Left lung (tissue), 10 donors: ENCODE measurements around the gene GPR78. TPM values are rescaled to one million over a fixed set of nuclear protein-coding genes. Genes with fewer than 3 reads are reported as not detected.

Source experiments
- ATAC-seq: fragments of 200-7000 bp; cut with Tn5 transposase; one replicate; pipeline ENCODE4 v1.9.1; 2020; ENCODE audit warnings: moderate library complexity
- DNase-seq, 4 donors: peaks; one replicate each; pipeline ENCODE4 v3.0.0-alpha.2; 2013 to 2020
- H3K27ac ChIP-seq, 2 donors: fragments of 200-600 bp; sonication (generic) in 1 of 2; one replicate each; pipeline versions ENCODE4 v1.5.0 to v1.8.0; 2020 to 2021
- H3K27me3 ChIP-seq, 2 donors: fragments of 200-600 bp; sonication (generic) in 1 of 2; one replicate each; pipeline versions ENCODE4 v1.5.0 to v1.8.0; 2020 to 2021
- H3K36me3 ChIP-seq, 2 donors: fragments of 200-600 bp; sonication (generic) in 1 of 2; one replicate each; pipeline versions ENCODE4 v1.5.0 to v1.8.0; 2020 to 2021
- H3K4me1 ChIP-seq, 2 donors: fragments of 200-600 bp; one replicate each; pipeline ENCODE4 v1.8.0; 2021
- H3K4me3 ChIP-seq, 2 donors: fragments of 200-600 bp; sonication (generic) in 1 of 2; one replicate each; pipeline versions ENCODE4 v1.5.0 to v1.8.0; 2020 to 2021; ENCODE audit warnings: mild to moderate bottlenecking in 1 of 2
- H3K9me3 ChIP-seq, 2 donors: fragments of 200-600 bp; sonication (generic) in 1 of 2; one replicate each; pipeline versions ENCODE4 v1.5.0 to v1.8.0; 2020 to 2021
- intact Hi-C, 2 donors: fragments of 100-400 bp; cut with DNase I; formaldehyde crosslinking; loops; one replicate each; pipeline versions ENCODE4 v1.11.2 to v1.14.2; 2022
- polyA plus RNA-seq, 6 donors: library from polyadenylated mRNA; unstranded; fragments of 120-200 nt; gene quantifications; one replicate each; pipeline ENCODE4 v1.2.1, GENCODE V29; 2013; ENCODE audit not compliant: insufficient read length in 6 of 6
- total RNA-seq, 2 donors: library from RNA; stranded (reverse); fragmentation: NEBNext Ultra II Directional; extraction: Animal tissue kit (Norgen Biotek cat#: 25700); gene quantifications; one replicate each; pipeline ENCODE4 v1.2.1, GENCODE V29; 2021
- TF ChIP-seq, protein P1 (sequence below), 2 donors: fragments of 200-600 bp; sonication (generic) in 1 of 2; IDR thresholded peaks; one replicate each; pipeline versions ENCODE4 v1.5.0 to v1.8.0; 2021; ENCODE audit warnings: antibody characterized with exemption in 2 of 2
- donor health status: DM: no; HTN: yes; CAD: no.
- donor health status: DM: no; HTN: no; CAD: no.

Gene GPR78
- total and polyA plus RNA-seq, 8 donors = 0.07 to 0.67 (median 0.11) TPM

DNA sequence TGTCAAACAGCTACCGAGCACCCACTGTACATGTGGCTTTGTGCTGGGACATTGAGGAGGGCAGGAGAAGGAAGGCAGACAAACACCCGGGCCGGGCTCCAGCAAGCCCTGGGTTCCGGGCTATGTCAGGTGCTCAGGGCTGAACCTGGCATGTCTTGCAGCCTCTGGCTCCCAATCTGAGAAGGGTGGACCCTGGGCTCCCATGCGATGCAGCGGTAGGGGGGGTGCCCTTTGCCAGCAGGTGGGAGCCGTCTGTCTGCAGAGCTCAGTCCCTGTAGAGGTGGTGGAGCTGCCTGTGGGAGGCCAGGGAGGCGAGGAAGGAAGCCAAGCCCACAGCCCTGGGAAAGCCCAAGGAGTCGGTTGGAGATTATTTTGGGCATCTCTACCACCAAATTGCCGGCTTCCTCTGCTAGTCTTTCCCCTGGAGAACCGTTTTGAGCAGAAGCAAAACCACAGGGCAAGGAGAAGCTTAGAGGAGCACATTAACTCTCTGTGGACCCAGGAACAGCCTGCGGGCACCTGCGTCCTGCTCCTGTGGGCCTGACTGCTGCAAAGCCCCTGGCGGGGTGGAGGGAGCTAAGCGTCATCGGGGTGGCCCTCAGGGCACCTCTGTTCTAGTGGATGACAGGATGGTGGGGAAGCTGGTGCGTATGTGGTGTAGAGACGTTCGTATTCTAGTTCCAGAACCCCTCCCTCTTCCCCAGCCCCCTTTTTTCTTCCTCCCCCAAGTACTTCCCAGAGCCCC, 22.7 kb downstream of the GPR78 start:
- intact Hi-C loops = no loop called here
- Histone ChIP-seq H3K4me1 (no peaks in the 10 kb centered on the region), H3K27ac (no peak overlapping the region), H3K36me3 (no peaks in the 10 kb centered on the region), H3K4me3 (no peak overlapping the region), H3K27me3 (peaks cover 0 to 33% of the 10 kb centered on the region in 2 donors), H3K9me3 (no peaks in the 10 kb centered on the region)
- DNase-seq (peak in 1 of 4 donors; percentile 47), ATAC-seq (no peak)
- TF ChIP-seq, protein P1, sequence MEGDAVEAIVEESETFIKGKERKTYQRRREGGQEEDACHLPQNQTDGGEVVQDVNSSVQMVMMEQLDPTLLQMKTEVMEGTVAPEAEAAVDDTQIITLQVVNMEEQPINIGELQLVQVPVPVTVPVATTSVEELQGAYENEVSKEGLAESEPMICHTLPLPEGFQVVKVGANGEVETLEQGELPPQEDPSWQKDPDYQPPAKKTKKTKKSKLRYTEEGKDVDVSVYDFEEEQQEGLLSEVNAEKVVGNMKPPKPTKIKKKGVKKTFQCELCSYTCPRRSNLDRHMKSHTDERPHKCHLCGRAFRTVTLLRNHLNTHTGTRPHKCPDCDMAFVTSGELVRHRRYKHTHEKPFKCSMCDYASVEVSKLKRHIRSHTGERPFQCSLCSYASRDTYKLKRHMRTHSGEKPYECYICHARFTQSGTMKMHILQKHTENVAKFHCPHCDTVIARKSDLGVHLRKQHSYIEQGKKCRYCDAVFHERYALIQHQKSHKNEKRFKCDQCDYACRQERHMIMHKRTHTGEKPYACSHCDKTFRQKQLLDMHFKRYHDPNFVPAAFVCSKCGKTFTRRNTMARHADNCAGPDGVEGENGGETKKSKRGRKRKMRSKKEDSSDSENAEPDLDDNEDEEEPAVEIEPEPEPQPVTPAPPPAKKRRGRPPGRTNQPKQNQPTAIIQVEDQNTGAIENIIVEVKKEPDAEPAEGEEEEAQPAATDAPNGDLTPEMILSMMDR (IDR thresholded peaks at IDR 0.05) = no peak

DNA sequence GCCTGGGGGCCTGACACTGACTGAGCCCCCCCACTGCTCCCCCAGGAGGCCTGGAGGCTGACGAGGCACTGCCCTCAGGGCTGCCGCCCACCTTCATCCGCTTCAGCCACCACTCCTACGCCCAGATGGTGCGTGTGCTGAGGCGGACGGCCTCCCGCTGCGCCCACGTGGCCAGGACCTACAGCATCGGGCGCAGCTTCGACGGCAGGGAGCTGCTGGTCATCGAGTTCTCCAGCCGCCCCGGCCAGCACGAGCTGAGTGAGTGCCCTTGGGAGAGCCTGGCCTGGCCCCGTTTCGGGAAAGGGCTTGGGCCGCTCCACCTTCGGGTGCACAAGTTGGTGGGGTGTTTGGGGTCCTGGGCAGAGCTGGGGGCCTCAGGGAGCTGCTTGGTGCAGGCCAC, 23.7 kb downstream of the GPR78 start:
- intact Hi-C loops = no loop called here
- DNase-seq = peak in 1 of 4 donors; percentile 79

DNA sequence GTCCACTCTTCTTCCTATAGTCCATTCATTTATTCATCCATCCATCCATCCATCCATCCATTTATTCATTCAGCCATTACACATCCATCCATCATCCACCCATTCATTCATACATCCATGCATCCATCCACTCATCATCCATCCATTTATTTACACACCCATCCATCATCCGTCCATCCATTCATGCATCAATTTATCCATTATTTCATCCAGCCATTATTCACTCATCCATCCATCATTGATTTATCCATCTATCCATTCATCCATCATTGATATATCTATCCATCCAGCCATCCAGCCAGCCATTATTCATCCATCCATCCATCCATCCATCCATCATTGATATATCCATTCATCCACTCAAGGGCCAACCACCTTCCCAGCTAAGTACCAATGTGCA, 25.1 kb downstream of the GPR78 start:
- no peak for ATAC-seq

More for the DNA sequence above, 23.7 kb downstream of the GPR78 start:
- ATAC-seq = no peak
- Histone ChIP-seq H3K4me1 (no peaks in the 10 kb centered on the region), H3K9me3 (no peaks in the 10 kb centered on the region), H3K27ac (no peak overlapping the region), H3K36me3 (no peaks in the 10 kb centered on the region), H3K27me3 (peaks cover 0 to 41% of the 10 kb centered on the region in 2 donors), H3K4me3 (no peak overlapping the region)
- TF ChIP-seq, protein P1 (IDR thresholded peaks at IDR 0.05) = no peak

DNA sequence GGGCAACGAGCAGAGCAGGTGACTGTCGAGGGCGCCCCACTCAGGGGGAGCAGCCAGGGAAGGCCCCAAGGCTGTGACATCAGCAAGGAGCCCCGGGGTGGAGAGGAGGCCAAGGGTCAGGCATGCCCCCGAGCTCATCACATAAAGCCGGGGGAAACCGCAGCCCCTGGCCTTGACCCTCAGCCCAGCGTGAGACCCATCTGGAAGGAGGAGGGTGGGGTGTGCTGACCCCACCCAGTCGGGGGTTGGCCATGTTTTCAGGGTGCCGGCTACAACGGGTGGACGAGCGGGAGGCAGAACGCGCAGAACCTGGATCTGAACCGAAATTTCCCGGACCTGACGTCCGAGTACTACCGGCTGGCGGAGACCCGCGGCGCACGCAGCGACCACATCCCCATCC, 26.3 kb downstream of the GPR78 start:
- Histone ChIP-seq H3K27me3 (peaks cover 0 to 41% of the 10 kb centered on the region in 2 donors), H3K4me3 (no peak overlapping the region), H3K27ac (no peak overlapping the region), H3K36me3 (no peaks in the 10 kb centered on the region), H3K9me3 (no peaks in the 10 kb centered on the region), H3K4me1 (no peaks in the 10 kb centered on the region)
- DNase-seq (peak in 1 of 4 donors; percentile 73), ATAC-seq (no peak)
- intact Hi-C loops = no loop called here
- TF ChIP-seq, protein P1 (IDR thresholded peaks at IDR 0.05) = no peak

More for the DNA sequence above, 25.1 kb downstream of the GPR78 start:
- Histone ChIP-seq H3K36me3 (no peaks in the 10 kb centered on the region), H3K4me1 (no peaks in the 10 kb centered on the region), H3K9me3 (no peaks in the 10 kb centered on the region), H3K27me3 (peaks cover 0 to 41% of the 10 kb centered on the region in 2 donors), H3K27ac (no peak overlapping the region), H3K4me3 (no peak overlapping the region)
- DNase-seq = peak in 1 of 4 donors; percentile 4
- intact Hi-C loops = no loop called here
- TF ChIP-seq, protein P1 (IDR thresholded peaks at IDR 0.05) = no peak

DNA sequence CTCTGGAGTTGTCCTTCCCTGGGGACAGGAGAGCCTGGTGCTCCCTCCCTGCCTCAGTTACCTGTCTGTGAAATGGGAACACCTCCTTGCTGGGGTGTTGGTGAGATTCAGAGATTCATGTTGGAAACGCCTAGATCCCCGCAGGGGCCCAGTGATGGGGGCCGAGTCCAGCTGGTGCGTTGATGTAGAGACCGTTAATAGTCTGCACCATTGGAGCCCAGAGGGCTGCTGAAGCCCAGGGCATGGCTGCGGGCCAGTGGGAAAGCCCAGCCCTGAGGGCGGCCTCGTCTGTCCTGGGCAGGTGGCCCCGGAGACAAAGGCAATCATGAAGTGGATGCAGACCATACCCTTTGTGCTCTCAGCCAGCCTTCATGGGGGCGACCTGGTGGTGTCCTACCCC, 26.8 kb downstream of the GPR78 start:
- Histone ChIP-seq H3K27ac (no peak overlapping the region), H3K4me1 (no peaks in the 10 kb centered on the region), H3K4me3 (no peak overlapping the region), H3K36me3 (no peaks in the 10 kb centered on the region), H3K27me3 (peaks cover 0 to 41% of the 10 kb centered on the region in 2 donors), H3K9me3 (no peaks in the 10 kb centered on the region)
- TF ChIP-seq, protein P1 (IDR thresholded peaks at IDR 0.05) = no peak
- intact Hi-C loops = no loop called here
- peak in 1 of 4 donors; percentile 68 for DNase-seq
- ATAC-seq = no peak
